Hepatocyte (in vitro differentiated cells): Measurements from ENCODE around the gene HSPA8. TPM values are rescaled to one million over a fixed set of nuclear protein-coding genes. Genes with fewer than 3 reads are reported as not detected.

Experiments used
- DNase-seq: peaks from one replicate; pipeline ENCODE4 v3.0.0-alpha.2; 2016; ENCODE audit warnings: low spot score
- H2AFZ ChIP-seq: fragments of 200-600 bp; sonication (generic); 2 replicates; pipeline ENCODE4 v1.6.0; 2016; ENCODE audit warnings: antibody characterized with exemption, mild to moderate bottlenecking
- H3K27ac ChIP-seq: fragments of 200-600 bp; sonication (generic); 2 replicates; pipeline ENCODE4 v1.5.1; 2016; ENCODE audit warnings: mild to moderate bottlenecking
- H3K27me3 ChIP-seq: fragments of 200-600 bp; sonication (generic); 2 replicates; pipeline ENCODE4 v1.6.1; 2016
- H3K36me3 ChIP-seq: fragments of 200-600 bp; sonication (generic); replicated peaks from 2 replicates; pipeline ENCODE4 v1.5.1; 2016; ENCODE audit warnings: low read depth; ENCODE audit not compliant: insufficient read depth
- H3K4me1 ChIP-seq: fragments of 200-600 bp; sonication (generic); 2 replicates; pipeline ENCODE4 v1.5.1; 2016; ENCODE audit warnings: mild to moderate bottlenecking, moderate library complexity; ENCODE audit not compliant: insufficient read depth
- H3K4me2 ChIP-seq: fragments of 200-600 bp; sonication (generic); 2 replicates; pipeline ENCODE4 v1.6.0; 2016
- H3K4me3 ChIP-seq: fragments of 200-600 bp; sonication (generic); 2 replicates; pipeline ENCODE4 v1.5.1; 2016; ENCODE audit warnings: mild to moderate bottlenecking
- H3K79me2 ChIP-seq: fragments of 200-600 bp; sonication (generic); 2 replicates; pipeline ENCODE4 v1.6.0; 2017; ENCODE audit warnings: mild to moderate bottlenecking
- H3K9me2 ChIP-seq: fragments of 200-600 bp; sonication (generic); replicated peaks from 2 replicates; pipeline ENCODE4 v1.6.0; 2017; ENCODE audit warnings: mild to moderate bottlenecking; ENCODE audit not compliant: insufficient read depth
- H3K9me3 ChIP-seq: fragments of 200-600 bp; sonication (generic); 2 replicates; pipeline ENCODE4 v1.5.1; 2016; ENCODE audit warnings: low read depth, mild to moderate bottlenecking
- H4K20me1 ChIP-seq: fragments of 200-600 bp; sonication (generic); 2 replicates; pipeline ENCODE4 v1.6.0; 2016; ENCODE audit warnings: mild to moderate bottlenecking; ENCODE audit not compliant: insufficient read depth, poor library complexity, severe bottlenecking
- EZH2 ChIP-seq: fragments of 200-600 bp; sonication (generic); IDR thresholded peaks from 2 replicates; pipeline ENCODE4 v1.6.1; 2016; ENCODE audit warnings: antibody characterized with exemption, mild to moderate bottlenecking, borderline replicate concordance
- EZH2phosphoT487 ChIP-seq: fragments of 200-600 bp; sonication (generic); IDR thresholded peaks from one replicate; pipeline ENCODE4 v1.6.1; 2018; ENCODE audit warnings: antibody characterized with exemption, mild to moderate bottlenecking, low read depth, moderate library complexity; ENCODE audit not compliant: unreplicated experiment, severe bottlenecking
- WGBS: methylation state at CpG from one replicate; pipeline ENCODE4 v1.1.6; 2016; ENCODE audit warnings: low lambda C conversion rate; ENCODE audit errors: missing lambda C conversion rate; 5-methylcytosine and 5-hydroxymethylcytosine counted together
- polyA plus RNA-seq: library from polyadenylated mRNA; unstranded; fragments of >200 nt; fragmentation: Nextera tagmentation; extraction: Ambion mirVana; gene quantifications from 2 replicates; pipeline ENCODE4 v1.2.1, GENCODE V29; 2016
- total RNA-seq: library from RNA; depleted of rRNA; stranded (reverse); fragments of >200 nt; gene quantifications from 2 replicates; pipeline ENCODE4 v1.2.3, GENCODE V29; 2014
- TF ChIP-seq, protein P1 (sequence below): fragments of 200-600 bp; sonication (generic); IDR thresholded peaks from 2 replicates; pipeline ENCODE4 v1.5.1; 2016; ENCODE audit warnings: antibody characterized with exemption, mild to moderate bottlenecking; ENCODE audit not compliant: poor library complexity

Gene HSPA8
- total and polyA plus RNA-seq, 2 experiments from 2014 or later = 669 to 1,636 TPM

DNA sequence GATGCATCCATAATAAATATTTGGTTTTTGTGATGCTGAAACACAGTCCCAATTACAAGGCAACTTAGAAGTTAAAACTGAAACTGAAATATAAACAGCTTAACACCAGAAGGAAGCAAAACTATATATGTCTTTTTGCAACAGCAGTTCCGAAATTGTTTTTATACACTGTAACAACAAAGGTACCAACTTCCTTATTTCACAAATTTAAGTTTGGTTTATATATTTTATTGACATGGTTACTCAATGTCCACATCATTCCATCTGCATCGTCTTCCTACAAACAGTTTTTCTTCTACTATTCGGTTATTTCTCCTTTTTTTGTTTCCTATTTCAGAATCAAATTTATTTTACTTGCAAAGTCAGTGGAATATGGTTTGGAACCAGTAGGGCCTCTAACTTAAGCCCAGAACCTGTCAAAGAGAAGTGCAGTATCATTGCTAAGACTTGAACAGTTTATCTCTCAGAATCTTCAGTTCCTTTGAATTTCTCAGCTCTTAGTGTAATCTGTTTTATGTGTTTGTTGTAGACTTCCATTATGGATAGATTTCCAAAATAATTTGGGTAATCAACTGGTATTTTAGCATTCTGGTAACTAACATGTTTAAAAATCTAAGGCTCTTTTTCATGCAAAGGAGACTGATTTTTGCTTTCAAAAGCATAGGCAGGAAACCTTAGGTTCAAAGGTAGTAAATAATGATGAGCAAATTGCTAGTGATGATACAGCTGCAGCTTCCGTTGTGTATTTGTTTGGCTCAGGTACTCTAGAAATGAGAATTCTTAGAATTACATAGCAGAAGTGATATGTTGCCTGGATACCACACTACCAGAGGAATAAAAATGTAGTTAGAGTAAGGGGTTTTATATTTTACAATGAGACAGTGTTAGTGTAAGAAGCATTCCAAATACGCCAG lies 8.2 kb upstream of the HSPA8 start:
- H4K20me1 ChIP-seq = no peaks in the 10 kb centered on the region
- H3K4me3 ChIP-seq = no peak overlapping the region
- peaks cover 14% of the 10 kb centered on the region for H3K79me2 ChIP-seq
- H3K27me3 ChIP-seq = no peaks in the 10 kb centered on the region
- no peaks in the 10 kb centered on the region for H3K4me1 ChIP-seq
- DNase-seq = no peak
- H3K36me3 ChIP-seq = no peaks in the 10 kb centered on the region
- TF ChIP-seq EZH2 = no peak
- TF ChIP-seq, protein P1, sequence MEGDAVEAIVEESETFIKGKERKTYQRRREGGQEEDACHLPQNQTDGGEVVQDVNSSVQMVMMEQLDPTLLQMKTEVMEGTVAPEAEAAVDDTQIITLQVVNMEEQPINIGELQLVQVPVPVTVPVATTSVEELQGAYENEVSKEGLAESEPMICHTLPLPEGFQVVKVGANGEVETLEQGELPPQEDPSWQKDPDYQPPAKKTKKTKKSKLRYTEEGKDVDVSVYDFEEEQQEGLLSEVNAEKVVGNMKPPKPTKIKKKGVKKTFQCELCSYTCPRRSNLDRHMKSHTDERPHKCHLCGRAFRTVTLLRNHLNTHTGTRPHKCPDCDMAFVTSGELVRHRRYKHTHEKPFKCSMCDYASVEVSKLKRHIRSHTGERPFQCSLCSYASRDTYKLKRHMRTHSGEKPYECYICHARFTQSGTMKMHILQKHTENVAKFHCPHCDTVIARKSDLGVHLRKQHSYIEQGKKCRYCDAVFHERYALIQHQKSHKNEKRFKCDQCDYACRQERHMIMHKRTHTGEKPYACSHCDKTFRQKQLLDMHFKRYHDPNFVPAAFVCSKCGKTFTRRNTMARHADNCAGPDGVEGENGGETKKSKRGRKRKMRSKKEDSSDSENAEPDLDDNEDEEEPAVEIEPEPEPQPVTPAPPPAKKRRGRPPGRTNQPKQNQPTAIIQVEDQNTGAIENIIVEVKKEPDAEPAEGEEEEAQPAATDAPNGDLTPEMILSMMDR = no peak
- WGBS = 86% methylated on average over 5 of the region's 5 CpGs
- H3K9me3 ChIP-seq = no peaks in the 10 kb centered on the region
- no peak overlapping the region for H2AFZ ChIP-seq
- no peak overlapping the region for H3K4me2 ChIP-seq
- H3K9me2 ChIP-seq = no peaks in the 10 kb centered on the region
- no peak overlapping the region for H3K27ac ChIP-seq

DNA sequence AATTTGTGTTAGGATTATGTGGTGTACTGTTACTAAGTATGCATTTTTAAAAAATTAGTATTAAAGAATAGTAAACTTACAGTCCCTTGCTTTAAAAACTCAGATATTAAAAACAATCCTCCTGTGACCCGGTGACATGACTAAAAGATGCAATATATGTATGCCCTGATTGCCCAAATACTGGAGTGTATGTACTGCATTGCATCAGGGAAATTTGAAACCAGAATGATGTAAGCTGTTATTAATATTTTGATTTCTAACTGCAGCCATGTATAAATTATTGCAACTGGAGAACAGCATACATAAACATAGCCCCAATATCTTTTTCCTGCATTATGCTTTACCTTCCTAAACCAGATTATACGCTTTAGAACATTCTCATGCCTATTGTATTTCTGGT lies 3.7 kb upstream of the HSPA8 start:
- Histone ChIP-seq H3K4me2 (no peak overlapping the region), H3K4me1 (peaks cover 14% of the 10 kb centered on the region), H3K9me3 (no peaks in the 10 kb centered on the region), H3K9me2 (no peaks in the 10 kb centered on the region), H3K27me3 (no peaks in the 10 kb centered on the region), H3K27ac (no peak overlapping the region), H3K79me2 (peaks cover 44% of the 10 kb centered on the region), H2AFZ (no peak overlapping the region), H4K20me1 (peaks cover 12% of the 10 kb centered on the region), H3K36me3 (no peaks in the 10 kb centered on the region), H3K4me3 (no peak overlapping the region)
- 92% methylated on average over 2 of the region's 2 CpGs for WGBS
- TF ChIP-seq EZH2phosphoT487 (no peak), EZH2 (no peak)
- TF ChIP-seq, protein P1 = no peak
- no peak for DNase-seq

DNA sequence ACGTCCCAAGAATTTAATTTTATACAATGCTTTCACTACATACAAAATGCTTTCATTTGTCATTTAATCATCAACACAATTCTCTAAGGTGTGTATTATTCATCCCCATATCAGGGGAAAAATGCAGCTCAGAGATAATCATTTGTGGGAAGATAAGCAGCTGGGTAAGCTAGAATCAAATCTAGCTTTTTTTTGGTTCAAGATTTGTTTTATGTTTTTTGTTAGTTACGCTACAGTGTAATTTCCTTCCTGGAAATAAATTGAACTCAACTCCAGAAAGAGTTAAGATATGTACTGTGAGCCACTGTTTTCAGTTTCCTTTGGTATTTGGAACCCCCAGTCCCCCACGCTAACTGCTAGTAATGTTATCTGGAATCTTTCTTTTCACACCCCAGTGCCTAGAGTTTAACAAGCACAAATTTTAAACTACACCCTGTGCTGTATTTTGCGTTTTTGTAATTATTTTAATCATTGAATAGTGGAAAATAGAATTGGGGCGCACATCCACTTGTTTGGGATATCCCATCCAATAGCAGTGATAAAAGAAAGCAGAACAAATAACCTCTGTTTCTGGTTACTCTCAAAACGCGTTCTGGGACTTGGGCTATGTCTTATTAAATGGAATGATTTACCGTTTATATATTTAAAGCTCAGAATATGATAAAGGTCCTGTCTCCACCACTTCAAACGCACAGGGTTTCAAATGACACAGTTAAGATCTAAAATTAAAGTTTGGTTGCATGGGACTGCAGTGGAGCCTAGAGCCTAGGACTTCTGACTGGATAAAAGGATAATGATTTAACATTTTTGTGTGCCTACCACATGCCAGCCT lies 2.1 kb upstream of the HSPA8 start:
- no peak for DNase-seq
- Histone ChIP-seq H3K4me2 (peak overlapping the region; percentile 76), H3K27ac (peak overlapping the region; percentile 99), H3K9me3 (no peaks in the 10 kb centered on the region), H2AFZ (peak overlapping the region; percentile 64), H3K36me3 (no peaks in the 10 kb centered on the region), H3K27me3 (no peaks in the 10 kb centered on the region), H4K20me1 (peaks cover 27% of the 10 kb centered on the region), H3K4me3 (peak overlapping the region; percentile 36), H3K4me1 (peaks cover 22% of the 10 kb centered on the region), H3K9me2 (no peaks in the 10 kb centered on the region), H3K79me2 (peaks cover 59% of the 10 kb centered on the region)
- 49% methylated on average over 9 of the region's 9 CpGs for WGBS
- no peak for TF ChIP-seq EZH2
- no peak for TF ChIP-seq EZH2phosphoT487
- TF ChIP-seq, protein P1 = no peak
